LoVo (cell line): ENCODE measurements around the gene TBC1D22A.
"Not testable (repeated sequence)": the region's sequence is repeated elsewhere in the genome, so short reads cannot be mapped to it uniquely, and the experiment has no call there.

Source experiments
- DNase-seq: peaks from one replicate; pipeline ENCODE4 v3.0.0-alpha.2; 2016; ENCODE audit warnings: low spot score

The TBC1D22A gene

DNA sequence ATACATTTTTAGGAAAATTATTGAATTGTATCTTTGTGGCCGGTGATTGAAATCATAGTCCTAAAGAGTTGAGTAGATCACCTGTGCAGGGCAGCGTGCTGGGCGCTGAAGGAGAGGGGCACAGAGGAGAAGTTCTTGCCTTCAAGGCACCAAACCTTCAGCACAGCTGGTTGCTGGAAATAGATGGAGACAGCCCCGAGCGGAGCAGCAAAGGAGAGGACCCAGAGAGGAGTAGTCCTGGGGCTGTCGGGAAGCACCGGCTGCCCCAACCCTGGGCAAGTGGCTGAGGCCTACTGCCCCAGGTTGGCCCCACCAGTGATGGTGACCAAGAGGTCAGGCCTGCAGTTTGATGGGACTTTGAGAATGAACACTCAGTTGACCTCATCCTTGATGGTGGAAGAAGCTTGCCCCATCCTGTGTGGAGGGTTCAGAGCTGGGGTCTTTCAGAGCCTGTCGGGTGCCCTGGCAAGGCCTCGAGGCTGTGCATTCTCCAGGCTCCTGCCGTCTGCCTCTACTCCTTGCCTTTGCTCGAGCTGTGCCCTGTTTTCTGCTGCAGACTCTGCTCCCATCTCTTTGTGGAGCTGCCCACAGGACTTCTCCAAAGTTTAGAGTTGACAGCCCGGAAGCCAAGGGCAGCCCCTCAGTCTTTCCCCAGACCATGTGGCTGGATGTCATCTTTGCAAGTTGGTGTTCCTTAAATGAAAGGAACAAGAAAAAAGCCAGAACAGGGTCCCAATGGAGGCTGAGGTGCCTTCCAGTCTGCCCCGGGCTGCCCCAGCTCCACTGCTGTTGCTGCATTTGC is 285.1 kb downstream of the TBC1D22A start:
- DNase-seq, result no peak

DNA sequence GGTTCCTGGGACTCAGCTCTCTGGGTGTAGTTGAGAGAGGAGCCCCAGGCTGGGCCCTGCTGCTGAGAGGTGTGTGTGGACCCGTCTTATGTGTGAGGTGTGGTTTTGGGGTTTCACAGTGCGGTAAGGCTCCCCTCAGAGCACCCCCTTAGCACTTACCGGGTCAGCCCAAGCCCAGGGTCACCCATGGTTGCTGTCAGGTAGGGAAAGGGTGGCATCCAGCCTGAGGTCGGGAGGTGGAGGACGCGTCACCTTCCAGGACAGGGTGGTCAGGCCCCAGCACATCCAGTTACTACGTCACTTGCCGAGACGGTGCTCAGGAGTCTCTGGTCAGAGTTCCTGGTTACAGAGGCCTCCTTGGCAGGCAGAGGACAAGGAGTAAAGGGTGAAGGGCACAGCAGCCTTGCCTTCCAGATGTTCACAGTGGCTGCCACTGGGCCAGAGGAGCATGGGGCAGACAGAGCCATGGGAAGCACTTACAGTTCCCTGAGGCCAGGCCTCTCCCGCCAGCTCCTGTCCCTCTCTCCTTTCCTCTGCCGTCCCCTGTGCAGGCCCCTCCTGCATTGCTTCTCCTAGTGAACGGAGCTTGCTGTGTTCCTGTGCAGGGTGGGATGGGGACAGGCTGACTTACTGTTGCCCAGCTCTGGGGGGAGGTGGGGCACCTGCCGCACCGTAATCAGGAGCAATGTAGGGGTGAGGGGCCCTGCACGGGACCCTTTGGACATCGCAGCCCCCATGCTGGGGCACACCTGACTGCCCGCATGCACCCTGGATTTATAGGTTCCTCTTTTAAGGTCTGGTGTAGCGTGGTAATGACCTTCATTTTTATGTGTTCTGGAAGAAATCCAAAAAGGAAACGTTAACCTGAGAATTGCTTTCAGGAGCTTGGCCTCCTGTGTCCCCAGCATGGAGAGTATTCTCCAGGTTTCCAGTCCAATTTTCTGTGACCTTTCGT is 285.9 kb downstream of the TBC1D22A start:
- no peak for DNase-seq

DNA sequence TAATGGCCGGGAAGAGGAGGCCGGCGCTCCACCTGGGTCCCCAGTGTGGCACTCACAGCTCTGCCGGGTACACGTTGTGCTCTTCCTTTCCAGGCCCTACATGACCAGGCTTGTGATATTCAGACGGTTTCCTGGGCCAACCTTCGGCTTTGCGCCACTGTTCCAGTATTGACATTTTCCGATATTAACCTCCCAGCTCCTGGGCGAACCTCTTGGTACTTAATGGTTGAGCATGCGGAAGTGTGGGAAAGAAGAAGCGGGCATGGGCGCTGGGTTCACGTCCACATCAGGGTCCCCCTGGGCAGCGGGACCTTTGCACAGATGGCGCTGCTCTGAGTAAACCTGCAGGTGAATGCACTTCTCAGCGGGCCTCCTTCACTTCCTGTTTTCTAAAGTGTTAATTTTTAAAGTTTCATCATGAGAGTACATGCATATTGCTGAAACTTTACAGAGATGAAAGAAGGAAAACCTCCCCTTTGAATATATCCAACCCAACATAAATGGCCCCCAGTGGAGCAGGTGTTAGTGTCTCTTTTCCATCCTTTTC is 286.7 kb downstream of the TBC1D22A start:
- no peak for DNase-seq

DNA sequence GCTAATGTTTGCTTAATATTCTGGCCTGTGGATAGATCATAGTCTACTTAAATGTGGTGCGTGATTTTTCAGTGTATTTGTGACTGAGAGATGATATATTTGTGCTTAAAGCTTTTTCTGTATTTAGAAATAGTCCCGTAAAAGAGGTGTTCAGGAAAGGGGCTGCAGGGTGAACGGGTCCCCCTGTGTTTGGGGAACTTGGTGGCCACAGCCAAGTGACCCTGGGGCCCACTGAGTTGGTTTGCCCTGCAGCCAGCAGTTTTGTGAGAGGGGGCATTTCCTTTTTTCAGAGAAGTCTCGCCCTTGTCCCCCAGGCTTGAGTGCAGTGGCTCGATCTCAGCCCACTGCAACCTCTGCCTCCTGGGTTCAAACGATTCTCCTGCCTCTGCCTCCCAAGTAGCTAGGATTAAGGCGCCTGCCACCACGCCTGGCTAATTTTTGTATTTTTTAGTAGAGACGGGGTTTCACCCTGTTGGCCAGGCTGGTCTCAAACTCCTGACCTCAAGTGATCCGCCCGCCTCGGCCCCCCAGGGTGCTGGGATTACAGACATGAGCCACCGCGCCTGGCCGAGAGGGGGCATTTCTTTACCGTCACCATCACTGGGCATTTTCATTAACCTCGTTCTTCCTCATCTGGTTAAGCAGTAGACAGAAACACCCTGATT is 287.4 kb downstream of the TBC1D22A start:
- DNase-seq, result not testable (repeated sequence)

DNA sequence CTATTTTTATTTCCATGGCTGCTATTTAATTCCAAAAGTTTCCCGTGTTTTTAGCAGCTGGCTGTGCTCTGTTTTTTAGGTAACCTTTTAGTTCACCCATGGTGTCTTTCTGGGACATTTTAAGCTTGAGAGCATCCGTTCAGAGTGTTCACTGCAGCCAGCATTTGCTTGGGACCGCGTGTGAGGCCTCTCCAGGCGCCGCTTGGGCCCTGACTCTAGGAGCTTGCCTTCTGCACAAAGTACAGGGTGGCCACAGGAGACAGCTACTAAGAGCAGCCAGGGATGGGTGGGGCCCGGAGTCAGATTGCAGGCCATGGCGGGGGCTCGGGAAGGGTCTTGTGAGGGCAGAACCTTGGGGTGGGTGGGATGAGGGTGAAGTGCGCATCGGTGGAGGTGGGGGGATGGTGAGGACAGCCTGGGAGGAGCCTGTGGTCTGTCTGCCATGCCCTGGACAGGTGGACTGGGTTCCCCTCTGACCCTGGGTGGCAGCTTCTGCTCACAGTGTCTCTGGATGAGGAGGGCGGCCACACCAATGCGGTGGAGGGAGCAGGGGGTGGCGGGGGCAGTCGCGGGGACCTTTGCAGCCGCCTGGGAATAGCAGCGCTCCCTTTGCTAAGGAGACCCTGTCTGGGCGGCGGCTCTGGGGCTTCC is 288.1 kb downstream of the TBC1D22A start:
- DNase-seq, result no peak

DNA sequence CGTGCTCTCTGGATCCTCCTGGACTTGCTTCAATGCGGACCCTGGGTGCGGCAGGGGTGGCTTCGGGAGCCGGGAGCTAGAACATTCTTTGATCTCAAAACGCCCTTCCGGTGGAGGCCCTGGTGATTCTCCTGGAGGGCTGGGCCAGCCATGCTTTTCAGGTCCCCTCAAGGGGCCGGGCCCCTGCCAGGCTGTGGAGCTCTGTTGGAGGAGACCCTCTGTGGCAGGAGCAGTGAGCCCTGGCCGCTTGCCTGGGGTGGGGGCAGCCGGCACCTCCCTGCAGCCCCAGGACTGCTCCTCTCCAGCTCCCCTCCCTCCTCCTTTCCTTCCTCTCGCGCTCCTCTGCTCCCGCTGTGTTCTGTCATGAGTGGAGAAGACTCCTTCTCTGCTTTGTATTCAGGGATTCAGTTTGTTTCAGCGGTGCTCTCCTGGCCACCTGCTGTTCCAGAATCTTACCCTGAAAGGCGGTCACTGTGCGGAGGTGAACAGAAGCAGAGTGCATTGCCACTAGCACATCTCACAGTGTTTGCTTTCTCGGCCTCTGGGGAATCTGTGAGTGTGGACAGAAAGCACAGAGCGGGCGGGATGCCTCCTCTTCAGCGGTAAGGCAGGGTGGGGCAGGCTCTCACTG is 289.1 kb downstream of the TBC1D22A start:
- no peak for DNase-seq

DNA sequence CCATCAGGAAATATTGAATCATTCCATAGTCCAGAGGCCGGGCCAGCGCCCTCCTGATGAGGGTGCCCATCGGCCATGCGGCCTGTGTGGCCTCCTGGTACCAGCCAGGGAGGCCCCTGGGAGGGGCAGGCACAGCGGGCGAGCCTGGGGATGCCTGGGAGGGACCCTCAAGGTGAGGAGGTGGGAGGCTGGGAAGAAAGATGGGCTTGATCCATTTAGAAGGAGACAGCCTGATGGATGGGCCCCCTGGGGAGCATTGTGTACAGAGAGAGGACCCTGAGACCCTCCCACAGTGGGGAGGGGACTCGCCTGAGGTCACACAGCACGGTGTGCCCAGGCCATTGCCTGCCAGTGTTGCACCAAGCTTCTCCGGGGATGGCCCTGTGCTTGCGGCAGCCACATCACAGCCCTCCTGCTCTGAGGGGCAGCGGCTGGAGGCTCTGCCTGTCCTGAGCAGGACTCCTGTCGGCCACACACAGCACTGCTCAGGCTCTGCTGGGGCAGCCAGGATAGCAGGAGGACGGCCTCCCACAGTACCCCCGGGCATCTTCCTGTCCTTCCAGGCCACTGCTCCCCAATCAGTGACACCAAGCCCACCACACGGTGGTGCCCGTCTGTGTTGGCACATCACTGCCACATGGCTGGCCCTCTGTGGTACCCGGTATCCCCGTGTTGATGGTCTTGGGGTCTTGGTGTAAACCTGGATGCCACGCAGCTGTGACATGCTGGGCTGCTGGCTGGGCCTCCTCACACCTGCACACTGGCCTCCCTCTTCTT is 290.0 kb downstream of the TBC1D22A start:
- no peak for DNase-seq

DNA sequence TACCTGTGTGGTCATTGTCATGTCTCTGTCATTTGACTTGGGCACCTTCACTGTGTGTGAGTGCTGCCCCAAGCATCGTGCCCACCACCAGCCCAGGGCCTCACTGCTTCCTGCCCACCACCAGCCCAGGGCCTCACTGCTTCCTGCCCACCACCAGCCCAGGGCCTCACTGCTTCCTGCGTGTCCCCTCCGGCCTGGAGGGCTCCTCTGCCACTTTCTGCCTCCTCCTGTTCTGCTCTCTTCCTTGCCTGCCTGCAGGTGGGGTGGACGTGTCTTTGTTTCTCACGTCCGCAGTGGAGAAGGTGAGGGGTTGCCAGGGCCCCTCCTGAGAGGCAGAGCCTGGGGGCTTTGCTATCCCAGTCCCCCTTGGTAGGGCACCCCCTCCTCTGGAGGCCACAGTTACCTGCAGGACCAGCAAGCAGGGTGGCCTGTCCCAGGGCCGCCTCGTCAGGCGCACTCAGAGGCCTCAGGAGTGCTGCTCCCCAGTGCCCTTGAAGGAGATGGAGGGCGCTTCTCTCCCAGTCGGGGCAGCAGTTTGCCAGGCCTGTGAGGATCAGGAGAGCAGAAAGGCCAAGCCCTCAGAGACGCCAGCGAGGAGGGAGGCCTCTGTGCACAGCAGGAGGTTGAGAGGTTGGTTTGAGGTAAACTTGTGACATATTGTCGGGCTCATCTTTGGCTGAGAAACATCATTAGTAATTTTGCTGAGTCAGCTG is 290.7 kb downstream of the TBC1D22A start:
- DNase-seq, result no peak

DNA sequence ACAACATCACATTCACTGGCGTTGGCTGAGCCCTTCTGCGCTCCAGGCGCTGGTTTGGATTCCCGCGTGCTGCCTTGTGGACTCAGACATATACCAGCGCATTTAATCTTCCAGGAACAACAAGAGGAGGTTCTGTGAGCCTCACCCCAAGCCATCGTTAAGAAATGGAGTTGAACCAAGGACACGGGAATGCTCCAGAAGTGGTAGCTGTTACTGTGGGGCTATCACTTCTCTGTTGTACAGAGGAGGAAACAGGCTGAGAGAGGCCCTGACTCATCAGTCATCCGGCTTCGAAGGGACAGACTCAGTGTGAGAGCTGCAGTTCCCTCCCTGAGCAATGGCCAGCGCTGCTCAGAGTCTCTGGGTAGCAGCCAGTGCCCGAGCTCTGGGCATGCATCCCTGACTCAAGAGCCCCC is 291.3 kb downstream of the TBC1D22A start:
- no peak for DNase-seq

DNA sequence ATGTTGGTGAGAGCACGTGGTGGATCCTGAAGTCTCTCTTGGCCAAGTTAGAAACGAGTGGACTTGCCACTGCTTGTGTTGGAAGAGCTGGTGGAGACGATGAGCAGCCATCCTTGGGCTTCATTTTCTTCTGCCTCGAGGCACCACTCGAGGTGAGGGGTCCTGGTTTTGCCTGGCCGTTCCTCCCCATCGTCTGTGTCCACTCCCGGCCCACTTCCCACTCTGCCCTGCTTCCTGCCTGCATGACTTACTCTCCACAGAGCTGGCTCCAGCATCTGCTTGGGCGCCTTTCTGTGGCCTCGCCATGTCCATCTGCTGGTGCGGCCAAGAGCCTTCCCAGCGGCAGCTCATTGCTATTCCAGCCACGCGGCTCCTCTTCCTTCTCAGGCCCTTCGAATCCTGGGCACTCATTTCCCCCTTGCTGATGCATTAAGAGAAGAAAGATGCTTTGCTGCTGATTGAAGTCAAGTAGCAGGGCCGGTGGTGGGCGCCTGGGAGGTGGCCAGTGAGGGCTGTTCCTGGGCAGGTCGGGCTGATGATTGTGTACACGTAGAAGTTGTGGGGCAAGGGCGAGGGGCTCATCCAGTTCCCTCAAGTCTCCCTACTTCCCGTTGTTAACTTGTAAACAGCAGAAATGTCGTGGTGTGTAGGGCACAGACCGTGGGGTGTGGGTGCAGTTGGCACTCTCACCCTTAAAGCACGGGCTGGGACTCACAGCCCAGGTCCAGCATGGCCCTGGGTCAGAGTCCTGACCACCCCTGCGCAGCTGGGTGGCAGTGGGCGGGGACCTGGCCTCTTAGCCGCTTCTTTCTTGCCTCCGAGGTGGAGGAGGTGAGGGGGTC is 292.0 kb downstream of the TBC1D22A start:
- DNase-seq, result no peak

DNA sequence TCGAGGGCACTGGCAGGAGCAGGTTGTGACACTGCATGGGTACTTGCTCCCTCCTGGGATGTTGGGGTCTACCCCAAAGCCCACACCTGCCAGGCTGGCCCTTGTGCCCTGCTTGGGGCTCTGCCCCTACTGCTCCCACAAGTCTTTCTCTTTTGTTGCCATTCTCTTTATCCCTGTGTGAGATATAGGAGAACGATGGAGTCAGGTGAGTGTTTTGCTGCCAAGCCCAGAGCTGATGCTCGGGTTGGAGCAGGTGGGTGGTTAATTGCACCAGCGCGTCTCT is 292.6 kb downstream of the TBC1D22A start:
- no peak for DNase-seq

DNA sequence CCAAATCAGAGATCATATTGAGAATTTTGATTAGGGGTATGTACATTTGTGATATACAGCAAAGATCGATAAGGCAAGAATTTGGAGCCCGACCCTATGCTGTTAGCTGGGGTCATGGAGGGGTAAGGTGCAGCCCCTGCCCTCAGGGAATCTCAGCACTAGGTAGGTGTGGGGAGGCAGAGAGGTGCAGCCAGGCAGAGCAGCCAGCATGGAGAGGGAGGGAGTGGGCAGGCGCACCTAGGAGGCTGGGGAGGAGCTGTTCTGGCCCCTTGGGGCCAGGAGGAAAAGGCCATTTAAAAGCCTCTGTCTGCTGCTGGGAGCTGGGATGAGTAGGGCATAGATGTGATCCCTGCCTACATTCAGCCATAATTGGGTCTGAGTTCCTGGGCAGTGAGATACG is 293.0 kb downstream of the TBC1D22A start:
- no peak for DNase-seq

DNA sequence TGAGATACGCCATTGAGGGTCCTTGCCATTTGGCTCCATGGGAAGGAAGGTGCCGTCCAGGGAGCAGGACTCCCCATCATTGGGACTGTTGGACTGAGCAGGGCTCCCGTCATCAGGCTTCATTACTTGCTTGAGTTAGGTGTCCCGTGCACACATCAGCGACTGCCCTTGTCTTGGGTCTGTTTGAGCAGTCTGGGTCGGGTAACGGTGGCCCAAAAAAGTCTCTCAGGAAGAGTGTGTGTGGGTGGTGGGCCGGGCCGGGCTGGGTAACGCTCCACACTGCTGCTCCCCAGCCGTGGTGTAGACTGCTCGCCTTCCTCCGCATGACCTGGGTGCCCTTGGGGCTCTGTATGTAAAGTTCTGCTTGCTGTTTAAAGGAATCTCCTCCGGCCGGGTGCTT is 293.5 kb downstream of the TBC1D22A start:
- no peak for DNase-seq

DNA sequence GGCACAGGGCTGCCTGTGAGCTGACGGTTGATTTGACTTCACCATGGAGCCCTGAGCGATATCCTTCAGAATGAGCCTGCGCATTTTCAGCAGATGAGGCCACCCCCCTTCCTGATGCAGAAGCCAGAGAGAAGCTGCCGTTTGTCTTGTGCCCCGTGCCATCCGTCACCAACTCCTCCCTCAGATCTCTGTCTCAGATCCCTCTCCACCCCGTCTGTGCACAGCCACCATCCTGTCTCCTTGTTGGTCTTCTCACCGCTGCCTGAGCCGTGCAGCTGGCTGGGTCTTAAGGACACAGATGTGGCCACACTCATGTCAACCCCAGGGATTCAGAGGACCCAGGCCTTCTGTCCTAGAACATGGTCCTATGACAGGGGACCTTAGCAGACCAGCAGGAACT is 293.9 kb downstream of the TBC1D22A start:
- no peak for DNase-seq

DNA sequence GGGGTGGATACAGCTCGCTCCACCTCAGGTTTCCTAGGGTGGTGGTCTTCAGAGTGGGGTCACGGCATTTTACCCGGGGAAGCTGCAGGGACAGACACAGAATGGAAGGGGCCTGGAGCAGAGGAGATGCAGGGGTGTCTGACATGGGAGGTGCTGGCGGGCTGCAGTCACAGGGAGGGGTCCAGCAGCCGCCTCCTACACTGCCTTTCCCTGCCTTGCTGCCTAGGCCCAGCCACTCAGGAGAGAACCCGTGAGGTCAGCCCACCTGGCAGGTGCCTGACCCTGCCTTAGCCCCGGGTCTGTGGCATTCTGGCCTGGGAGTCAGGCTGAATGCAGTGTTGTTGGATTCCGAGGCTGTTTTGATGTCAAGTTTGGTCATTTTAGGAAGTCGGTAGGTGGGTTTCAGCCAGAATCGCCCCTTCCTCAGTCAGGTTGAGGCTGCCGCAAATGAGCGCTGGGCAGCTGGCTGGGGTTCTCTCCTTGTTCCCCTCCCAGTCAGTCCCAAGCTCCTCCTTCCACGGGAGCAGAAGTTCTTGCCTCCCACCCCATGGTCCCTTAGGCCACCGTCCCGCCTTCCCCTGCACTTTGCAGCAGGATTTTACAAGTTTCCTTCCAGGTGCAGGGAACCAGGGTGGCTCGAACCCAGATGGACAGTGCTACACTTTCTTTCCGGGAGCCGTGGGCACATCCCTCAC is 294.5 kb downstream of the TBC1D22A start:
- DNase-seq, result no peak

DNA sequence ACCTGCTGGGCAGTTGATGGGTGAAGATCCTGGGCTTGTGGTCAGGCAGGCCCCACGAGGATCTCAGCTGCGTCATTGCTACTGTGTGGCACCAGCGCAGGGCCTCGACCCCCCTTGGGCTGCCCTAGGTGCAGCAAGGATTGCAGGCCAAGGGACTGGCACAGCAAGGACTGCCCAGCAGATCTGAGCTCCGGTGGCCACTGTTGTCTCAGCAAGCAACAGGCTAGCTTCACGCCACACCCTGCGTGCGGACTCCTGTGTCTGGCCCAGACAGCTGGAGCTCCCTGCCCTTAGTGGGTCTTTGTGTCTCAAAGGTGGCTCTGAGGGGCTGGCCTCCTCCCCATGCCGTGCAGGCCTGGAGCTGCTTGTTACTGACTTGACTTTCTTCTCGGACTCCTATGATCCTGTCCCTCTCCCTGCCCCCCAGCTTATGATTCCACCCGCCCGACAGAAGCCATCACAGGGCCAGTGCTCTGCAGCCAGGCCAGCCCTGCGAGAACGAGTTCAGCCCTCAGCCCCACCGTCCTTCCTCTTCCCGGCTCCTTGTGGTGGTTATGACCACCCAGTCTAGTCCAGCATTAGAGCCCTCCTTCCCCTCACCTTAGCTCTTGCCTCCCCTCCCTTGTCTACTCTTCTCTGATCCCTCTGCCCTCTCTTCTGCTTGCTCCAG is 295.6 kb downstream of the TBC1D22A start:
- no peak for DNase-seq

DNA sequence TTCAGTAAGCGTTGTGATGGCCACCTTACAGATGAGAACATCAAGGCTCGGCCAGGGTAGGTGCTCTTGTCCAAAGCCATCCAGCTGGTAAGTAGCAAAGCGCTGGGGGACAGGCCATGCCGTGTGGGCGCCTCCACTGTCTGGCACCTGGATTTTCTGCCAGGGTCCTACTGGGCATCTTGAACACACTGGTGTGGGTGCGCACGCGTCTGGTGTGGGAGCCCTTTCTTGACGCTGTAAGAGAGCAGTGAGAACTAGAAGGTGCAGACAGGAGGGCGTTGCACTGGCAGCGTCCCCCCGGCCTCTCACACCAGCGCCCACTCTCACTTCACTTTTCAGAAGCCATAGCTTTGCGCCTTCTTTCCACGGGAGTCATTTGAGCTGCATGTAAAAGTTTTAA is 296.6 kb downstream of the TBC1D22A start:
- no peak for DNase-seq

DNA sequence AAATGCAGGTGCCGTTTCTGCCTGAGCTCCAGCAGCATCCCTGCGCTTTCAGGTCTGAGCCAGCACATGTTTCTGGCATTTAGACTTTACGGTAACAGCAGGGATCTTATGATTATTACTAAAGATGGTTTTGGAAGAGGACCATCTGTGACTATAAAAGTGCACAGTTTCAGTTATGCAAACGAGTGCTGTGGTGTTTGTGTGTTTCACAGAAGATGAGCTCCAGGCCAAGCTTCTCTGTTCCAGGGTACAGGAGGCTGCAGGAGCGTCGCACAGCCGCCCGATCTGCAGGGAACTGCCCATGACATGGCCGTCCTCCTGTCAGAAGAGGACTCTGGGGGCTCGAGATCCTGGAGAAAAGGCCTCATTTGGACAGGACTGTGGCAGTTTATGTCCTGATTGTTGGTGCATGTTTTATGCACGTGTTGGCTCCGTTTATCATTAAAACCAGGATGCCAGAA is 297.3 kb downstream of the TBC1D22A start:
- no peak for DNase-seq
